GM18858 (cell line): ENCODE results near the gene SUMO3.
"Not testable (repeated sequence)": the region's sequence is repeated elsewhere in the genome, so short reads cannot be mapped to it uniquely, and the experiment has no call there.

Source experiments
- ATAC-seq: cut with Tn5 transposase; IDR thresholded peaks from one replicate; pipeline ENCODE4 v1.9.1; 2021; ENCODE audit not compliant: unreplicated experiment

SUMO3 gene

GRCh38 chr21:44847261-44848056 lies 29.6 kb upstream of the SUMO3 start:
- ATAC-seq = no peak

GRCh38 chr21:44846485-44847260 lies 28.8 kb upstream of the SUMO3 start:
- no peak for ATAC-seq

- ATAC-seq = no peak
These were observed 28.3 kb upstream of the SUMO3 start for GRCh38 chr21:44846224-44846484.

GRCh38 chr21:44845418-44846223 lies 27.8 kb upstream of the SUMO3 start:
- peak; percentile 46 for ATAC-seq

GRCh38 chr21:44844256-44844655 lies 26.4 kb upstream of the SUMO3 start:
- ATAC-seq = no peak

GRCh38 chr21:44842721-44843445 lies 25.0 kb upstream of the SUMO3 start:
- no peak for ATAC-seq

- no peak for ATAC-seq
These were observed 24.2 kb upstream of the SUMO3 start for GRCh38 chr21:44842087-44842486.

- no peak for ATAC-seq
These were observed 22.9 kb upstream of the SUMO3 start for GRCh38 chr21:44840771-44841170.

GRCh38 chr21:44838951-44839350 lies 21.1 kb upstream of the SUMO3 start:
- no peak for ATAC-seq

GRCh38 chr21:44838039-44838895 lies 20.4 kb upstream of the SUMO3 start:
- no peak for ATAC-seq

GRCh38 chr21:44837537-44837936 lies 19.7 kb upstream of the SUMO3 start:
- no peak for ATAC-seq

- ATAC-seq = no peak
These were observed 19.0 kb upstream of the SUMO3 start for GRCh38 chr21:44836666-44837471.

GRCh38 chr21:44836349-44836665 lies 18.4 kb upstream of the SUMO3 start:
- no peak for ATAC-seq

- ATAC-seq = no peak
These were observed 17.7 kb upstream of the SUMO3 start for GRCh38 chr21:44835647-44835973.

- ATAC-seq = no peak
These were observed 17.2 kb upstream of the SUMO3 start for GRCh38 chr21:44834951-44835646.

GRCh38 chr21:44834231-44834950 lies 16.5 kb upstream of the SUMO3 start:
- no peak for ATAC-seq

GRCh38 chr21:44833663-44834062 lies 15.8 kb upstream of the SUMO3 start:
- ATAC-seq = no peak

GRCh38 chr21:44832516-44833255 lies 14.8 kb upstream of the SUMO3 start:
- not testable (repeated sequence) for ATAC-seq
